Activated T-cell treated with anti-CD3 and anti-CD28 coated beads, Interleukin-2, amount 50 U/mL, for 4 hours (primary cell): Measurements from ENCODE around the gene CACNA1C. TPM values are rescaled to one million over a fixed set of nuclear protein-coding genes. Genes with fewer than 3 reads are reported as not detected.

ENCODE experiments used
- ATAC-seq, 2 donors: fragments of 200-7000 bp; cut with Tn5 transposase; one replicate each; pipeline ENCODE4 v1.10.0; 2021
- DNase-seq: peaks from one replicate; pipeline ENCODE4 v3.0.0-alpha.2; 2020
- H3K27me3 Mint-ChIP-seq: one replicate; pipeline ENCODE4 v1.8.0; 2021; ENCODE audit warnings: low read depth, mixed read lengths
- H3K36me3 Mint-ChIP-seq: one replicate; pipeline ENCODE4 v1.8.0; 2022; ENCODE audit warnings: mixed read lengths; ENCODE audit not compliant: insufficient read depth
- H3K4me1 Mint-ChIP-seq: one replicate; pipeline ENCODE4 v1.8.0; 2021; ENCODE audit warnings: low read depth, mixed read lengths
- H3K4me3 Mint-ChIP-seq: one replicate; pipeline ENCODE4 v1.8.0; 2021; ENCODE audit warnings: mild to moderate bottlenecking, moderate library complexity, mixed read lengths
- H3K9me3 Mint-ChIP-seq: one replicate; pipeline ENCODE4 v1.8.0; 2021; ENCODE audit warnings: mixed read lengths
- total RNA-seq, 3 donors: library from RNA; stranded (reverse); gene quantifications; one replicate each; pipeline ENCODE4 v1.2.1, GENCODE V29; 2021

Gene CACNA1C
- total RNA-seq, 3 donors from 2014 or later, result 0.03 to 0.08 (median 0.03) TPM

DNA sequence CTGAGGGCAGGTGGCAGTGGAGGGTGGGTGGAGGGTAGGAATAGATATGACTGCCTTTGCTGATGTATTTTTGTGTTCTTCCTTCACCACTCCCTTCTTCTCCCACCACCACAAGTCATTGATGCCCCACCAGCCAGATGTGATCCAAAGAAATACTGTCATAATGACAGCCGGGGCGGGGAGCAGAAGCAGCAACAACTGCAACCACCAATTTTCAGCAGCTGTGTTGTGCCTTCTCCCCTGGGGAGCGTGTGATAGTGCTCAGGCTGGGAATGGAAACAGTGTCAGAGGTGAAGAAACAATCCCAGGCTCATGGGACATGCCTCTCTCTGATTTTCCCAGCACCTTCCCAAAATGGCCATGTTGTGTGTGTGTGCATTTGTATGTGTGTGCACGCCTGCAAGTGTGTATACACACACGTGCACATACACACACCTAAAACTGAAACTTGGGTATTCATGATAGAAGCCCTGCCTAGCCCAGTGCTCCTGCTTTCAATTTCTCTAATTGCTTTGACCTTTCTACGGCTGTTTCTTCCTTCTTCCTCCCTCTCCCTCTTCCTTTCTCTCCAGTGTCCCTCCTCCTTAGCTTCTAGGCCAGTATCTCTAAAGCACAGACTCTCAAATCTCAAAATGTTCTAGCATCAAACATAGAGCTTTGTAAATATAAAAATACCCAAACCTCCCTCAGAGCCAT is 442.8 kb downstream of the CACNA1C start:
- Mint-ChIP-seq H3K4me3 (no peak overlapping the region), H3K9me3 (no peaks in the 10 kb centered on the region), H3K4me1 (no peaks in the 10 kb centered on the region), H3K36me3 (no peaks in the 10 kb centered on the region), H3K27me3 (peaks cover 24% of the 10 kb centered on the region)
- DNase-seq (no peak), ATAC-seq (no peak)

DNA sequence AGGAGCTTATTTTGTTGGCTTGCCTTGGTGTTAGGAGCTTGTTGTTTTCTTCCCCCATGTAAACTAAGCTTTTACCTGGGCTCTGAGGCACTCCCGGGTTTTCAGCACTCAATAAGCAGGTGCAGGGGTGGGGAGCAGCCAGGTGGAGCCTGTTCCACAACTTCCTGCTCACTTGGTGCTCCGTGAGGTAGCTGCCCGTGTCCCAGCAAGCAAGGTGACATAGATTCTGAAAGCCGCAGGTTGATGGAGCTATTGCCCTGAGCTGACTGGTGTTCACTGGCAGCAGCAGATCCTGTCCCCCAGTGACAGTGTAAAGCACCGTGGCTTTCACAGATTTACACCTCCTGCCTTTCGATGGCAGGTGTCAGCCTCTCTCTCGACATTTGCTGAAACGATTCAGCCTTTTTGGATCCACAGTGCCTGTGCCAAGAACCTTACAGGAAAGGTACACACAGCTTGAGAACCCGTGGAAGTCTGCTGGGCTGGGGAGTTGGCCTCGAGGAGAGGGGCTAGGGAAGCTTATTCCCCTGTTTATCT is 446.2 kb downstream of the CACNA1C start:
- Mint-ChIP-seq H3K36me3 (no peaks in the 10 kb centered on the region), H3K4me1 (peaks cover 1% of the 10 kb centered on the region), H3K9me3 (no peaks in the 10 kb centered on the region), H3K4me3 (no peak overlapping the region), H3K27me3 (peaks cover 40% of the 10 kb centered on the region)
- ATAC-seq, result no peak
- no peak for DNase-seq

- H3K36me3 Mint-ChIP-seq, result no peaks in the 10 kb centered on the region
- no peak overlapping the region for H3K4me3 Mint-ChIP-seq
- ATAC-seq (no peak), DNase-seq (no peak)
- H3K9me3 Mint-ChIP-seq, result no peaks in the 10 kb centered on the region
- H3K4me1 Mint-ChIP-seq, result peaks cover 1% of the 10 kb centered on the region
- H3K27me3 Mint-ChIP-seq, result peaks cover 31% of the 10 kb centered on the region
Measured at GRCh38 chr12:2501464-2502191, 448.8 kb downstream of the CACNA1C start.

DNA sequence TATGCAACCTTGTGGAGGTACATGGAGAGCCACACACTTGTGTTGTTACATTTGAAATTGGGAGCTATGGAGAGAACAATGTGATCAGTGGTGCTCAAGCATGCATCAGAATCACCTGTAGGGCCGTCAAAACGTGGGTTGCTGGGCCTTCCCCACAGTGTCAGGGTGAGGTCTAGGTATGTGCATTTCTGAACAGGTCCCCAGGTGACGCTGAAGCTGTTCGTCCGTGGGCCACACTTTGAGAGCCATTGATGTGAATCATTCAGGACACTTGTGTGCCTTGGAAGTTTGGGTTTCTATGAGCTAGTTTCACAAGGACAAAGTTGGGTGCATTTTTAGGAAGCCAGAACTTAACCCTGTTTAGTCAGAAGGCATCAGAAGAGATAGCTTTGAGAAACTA is 450.2 kb downstream of the CACNA1C start:
- Mint-ChIP-seq H3K4me1 (peaks cover 1% of the 10 kb centered on the region), H3K36me3 (no peaks in the 10 kb centered on the region), H3K4me3 (no peak overlapping the region), H3K27me3 (peaks cover 30% of the 10 kb centered on the region), H3K9me3 (no peaks in the 10 kb centered on the region)
- DNase-seq (no peak), ATAC-seq (no peak)

- no peak for ATAC-seq
- no peak for DNase-seq
- H3K4me3 Mint-ChIP-seq, result no peak overlapping the region
- H3K27me3 Mint-ChIP-seq, result peaks cover 28% of the 10 kb centered on the region
- peaks cover 1% of the 10 kb centered on the region for H3K4me1 Mint-ChIP-seq
- no peaks in the 10 kb centered on the region for H3K9me3 Mint-ChIP-seq
- no peaks in the 10 kb centered on the region for H3K36me3 Mint-ChIP-seq
Measured at GRCh38 chr12:2503762-2504161, 451.0 kb downstream of the CACNA1C start.

GRCh38 chr12:2504577-2504976 is 451.8 kb downstream of the CACNA1C start:
- no peaks in the 10 kb centered on the region for H3K36me3 Mint-ChIP-seq
- no peak overlapping the region for H3K4me3 Mint-ChIP-seq
- DNase-seq (no peak), ATAC-seq (no peak)
- H3K27me3 Mint-ChIP-seq, result peaks cover 28% of the 10 kb centered on the region
- H3K4me1 Mint-ChIP-seq, result peaks cover 1% of the 10 kb centered on the region
- H3K9me3 Mint-ChIP-seq, result no peaks in the 10 kb centered on the region

- no peaks in the 10 kb centered on the region for H3K36me3 Mint-ChIP-seq
- H3K9me3 Mint-ChIP-seq, result no peaks in the 10 kb centered on the region
Measured at GRCh38 chr12:2507814-2508213, 455.0 kb downstream of the CACNA1C start.

GRCh38 chr12:2509137-2509536 is 456.4 kb downstream of the CACNA1C start:
- no peaks in the 10 kb centered on the region for H3K27me3 Mint-ChIP-seq
- ATAC-seq, result no peak
- no peaks in the 10 kb centered on the region for H3K4me1 Mint-ChIP-seq
- no peak overlapping the region for H3K4me3 Mint-ChIP-seq
- no peaks in the 10 kb centered on the region for H3K9me3 Mint-ChIP-seq
- no peaks in the 10 kb centered on the region for H3K36me3 Mint-ChIP-seq
- no peak for DNase-seq

More at GRCh38 chr12:2507814-2508213, 455.0 kb downstream of the CACNA1C start:
- H3K4me1 Mint-ChIP-seq, result no peaks in the 10 kb centered on the region
- peaks cover 6% of the 10 kb centered on the region for H3K27me3 Mint-ChIP-seq
- ATAC-seq, result no peak
- H3K4me3 Mint-ChIP-seq, result no peak overlapping the region
- DNase-seq, result no peak

DNA sequence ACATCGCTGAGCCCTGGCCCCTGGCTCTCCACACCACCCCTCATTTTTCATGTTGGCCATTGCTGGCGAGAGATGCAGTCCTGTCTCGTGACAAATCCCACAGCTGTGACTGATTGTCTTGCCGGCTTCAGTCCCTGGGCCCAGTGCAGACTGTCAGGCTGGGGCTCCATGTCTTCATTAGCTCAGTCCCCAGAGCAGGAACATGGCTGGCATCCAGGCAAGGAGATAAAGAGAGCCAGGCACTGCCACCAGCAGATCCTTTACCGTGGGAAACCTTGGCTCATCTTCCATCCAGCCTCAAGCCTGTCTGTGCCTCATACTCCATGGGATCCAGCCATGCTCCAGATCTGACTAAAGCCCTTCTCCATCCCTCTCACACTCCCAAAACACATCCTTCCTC is 457.3 kb downstream of the CACNA1C start:
- no peak for ATAC-seq
- no peaks in the 10 kb centered on the region for H3K9me3 Mint-ChIP-seq
- H3K4me3 Mint-ChIP-seq, result no peak overlapping the region
- no peak for DNase-seq
- no peaks in the 10 kb centered on the region for H3K36me3 Mint-ChIP-seq
- H3K27me3 Mint-ChIP-seq, result no peaks in the 10 kb centered on the region
- no peaks in the 10 kb centered on the region for H3K4me1 Mint-ChIP-seq

- ATAC-seq, result no peak
Measured at GRCh38 chr12:2513141-2514037, 460.6 kb downstream of the CACNA1C start.

GRCh38 chr12:2514038-2514340 is 461.2 kb downstream of the CACNA1C start:
- DNase-seq, result no peak
- no peak overlapping the region for H3K4me3 Mint-ChIP-seq
- no peaks in the 10 kb centered on the region for H3K36me3 Mint-ChIP-seq
- no peaks in the 10 kb centered on the region for H3K27me3 Mint-ChIP-seq
- ATAC-seq, result no peak
- H3K9me3 Mint-ChIP-seq, result no peaks in the 10 kb centered on the region
- H3K4me1 Mint-ChIP-seq, result no peaks in the 10 kb centered on the region

More at GRCh38 chr12:2513141-2514037, 460.6 kb downstream of the CACNA1C start:
- Mint-ChIP-seq H3K9me3 (no peaks in the 10 kb centered on the region), H3K27me3 (no peaks in the 10 kb centered on the region), H3K4me1 (no peaks in the 10 kb centered on the region), H3K4me3 (no peak overlapping the region), H3K36me3 (no peaks in the 10 kb centered on the region)
- DNase-seq, result no peak

DNA sequence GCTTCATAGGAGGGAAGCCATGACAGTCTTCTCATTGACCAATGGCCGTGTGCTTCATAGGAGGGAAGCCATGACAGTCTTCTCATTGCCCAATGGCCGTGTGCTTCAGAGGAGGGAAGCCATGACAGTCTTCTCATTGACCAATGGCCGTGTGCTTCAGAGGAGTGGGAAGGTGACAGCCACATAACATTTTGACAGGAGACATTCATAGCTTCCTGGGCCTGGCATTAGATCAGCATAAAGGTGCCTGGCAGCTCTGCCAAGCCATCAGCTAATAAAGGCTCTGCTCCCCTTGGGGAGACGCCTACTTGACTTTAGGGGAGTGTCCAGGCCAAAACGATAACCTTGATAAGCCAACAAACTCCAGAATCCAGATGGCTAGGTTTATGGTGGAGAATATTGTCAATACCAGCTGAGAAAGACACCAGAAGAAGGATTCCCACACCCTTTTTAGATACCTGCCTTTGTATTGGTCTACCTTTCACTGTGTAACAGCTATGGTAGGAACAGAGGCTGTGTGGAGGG is 468.0 kb downstream of the CACNA1C start:
- Mint-ChIP-seq H3K9me3 (no peaks in the 10 kb centered on the region), H3K4me3 (no peak overlapping the region), H3K4me1 (no peaks in the 10 kb centered on the region), H3K27me3 (no peaks in the 10 kb centered on the region), H3K36me3 (no peaks in the 10 kb centered on the region)
- ATAC-seq (no peak), DNase-seq (no peak)

DNA sequence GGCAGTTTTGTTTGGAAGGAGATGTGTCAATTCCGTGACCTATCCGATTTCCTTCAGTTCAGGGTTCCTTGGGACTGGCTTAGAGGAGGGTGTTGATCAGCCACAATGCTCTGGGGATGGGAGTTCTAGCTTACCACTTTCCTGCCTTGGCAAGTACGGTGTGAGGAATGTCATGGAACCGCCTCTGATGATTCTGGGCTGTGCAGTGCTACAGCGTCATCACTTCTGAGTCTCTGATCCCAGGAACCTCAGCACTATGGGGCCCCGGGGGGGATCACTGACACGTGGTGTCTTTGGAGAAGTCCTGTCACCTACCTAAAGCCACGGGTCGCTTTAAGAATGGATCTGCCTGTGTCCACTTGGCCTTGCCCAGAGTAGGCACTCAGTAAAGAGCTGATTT is 470.5 kb downstream of the CACNA1C start:
- no peaks in the 10 kb centered on the region for H3K36me3 Mint-ChIP-seq
- H3K9me3 Mint-ChIP-seq, result no peaks in the 10 kb centered on the region
- H3K27me3 Mint-ChIP-seq, result no peaks in the 10 kb centered on the region
- no peak overlapping the region for H3K4me3 Mint-ChIP-seq
- ATAC-seq, result no peak
- no peak for DNase-seq
- no peaks in the 10 kb centered on the region for H3K4me1 Mint-ChIP-seq

DNA sequence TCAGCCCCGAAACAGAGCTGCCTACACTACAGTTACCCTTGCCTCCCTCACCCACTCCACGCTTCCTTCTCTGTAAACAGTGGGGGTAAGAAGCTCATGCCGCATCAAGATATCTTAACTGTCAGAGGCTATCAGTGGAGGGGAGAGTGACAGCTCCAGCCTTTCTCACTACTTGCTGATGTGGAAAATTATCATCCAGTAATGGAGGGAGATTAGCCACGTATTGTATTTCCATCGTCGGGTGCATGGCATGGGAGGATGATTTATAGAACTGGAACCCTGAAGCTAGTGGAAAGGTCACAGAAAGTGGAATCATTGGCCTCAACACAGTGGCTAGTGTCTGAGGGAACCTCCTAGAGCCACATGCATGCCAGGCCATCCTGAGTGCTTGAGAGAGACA is 471.1 kb downstream of the CACNA1C start:
- Mint-ChIP-seq H3K4me1 (no peaks in the 10 kb centered on the region), H3K27me3 (no peaks in the 10 kb centered on the region), H3K36me3 (no peaks in the 10 kb centered on the region), H3K4me3 (no peak overlapping the region), H3K9me3 (no peaks in the 10 kb centered on the region)
- ATAC-seq, result no peak
- DNase-seq, result no peak
